HG02571 (cell line): ENCODE measurements around the gene OR5H2.
A peak's percentile ranks its signal among the peaks of the same experiment; 100 is the strongest.

Source experiments
- ATAC-seq: cut with Tn5 transposase; IDR thresholded peaks from one replicate; pipeline ENCODE4 v1.9.1; 2021; ENCODE audit warnings: mild to moderate bottlenecking, moderate library complexity; ENCODE audit not compliant: unreplicated experiment

The OR5H2 gene

GRCh38 chr3:98329392-98330124, 47.3 kb downstream of the OR5H2 start:
- peak; percentile 48 for ATAC-seq

GRCh38 chr3:98331329-98331728, 49.0 kb downstream of the OR5H2 start:
- ATAC-seq: no peak
